ENCODE results near the gene PNPLA6. TPM values are rescaled to one million over a fixed set of nuclear protein-coding genes. Genes with fewer than 3 reads are reported as not detected.

PNPLA6 gene
- total and polyA plus RNA-seq, 9 of the 15 experiments (the other 6 are each of a cell fraction or from before 2014, with no cell fraction given), result 0.07 to 30.2 (median 8.3) TPM

DNA sequence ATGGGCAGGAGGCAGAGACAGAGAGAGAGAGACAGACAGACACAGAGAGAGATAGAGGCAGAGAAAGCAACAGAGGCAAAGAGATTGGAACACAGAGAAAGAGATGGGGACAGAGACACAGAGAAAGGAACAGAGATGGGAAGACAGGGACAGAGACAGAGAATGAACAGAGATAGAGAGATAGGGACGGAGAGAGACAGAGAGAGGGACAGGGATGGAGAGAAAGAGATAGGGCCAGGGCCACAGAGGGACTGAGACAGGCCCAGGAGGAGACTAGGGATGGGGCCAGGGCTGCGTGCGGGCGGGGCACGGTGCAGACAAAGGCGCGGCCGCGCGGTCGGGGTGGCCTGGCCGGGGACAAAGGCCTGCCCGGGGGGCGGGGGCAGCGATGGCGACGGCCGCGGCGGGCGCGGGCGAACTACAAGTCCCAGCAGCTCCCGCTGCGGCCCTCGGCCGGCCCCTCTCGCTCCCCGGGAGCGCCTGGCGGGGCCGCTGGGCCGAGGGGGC, 19.8 kb upstream of the PNPLA6 start, which contains the start of gene ZNF358 (continued):
- TF ChIP-seq ZNF41 (CRISPR knock-in tag; conservative IDR thresholded peaks at IDR 0.05) (no peak), MCM3 (IDR thresholded peaks at IDR 0.05) (no peak), E2F3 (CRISPR knock-in tag; IDR thresholded peaks at IDR 0.05) (no peak), ILK (tag; IDR thresholded peaks at IDR 0.05; ENCODE audit: borderline replicate concordance, low read depth) (no peak), PURB (CRISPR knock-in tag; IDR thresholded peaks at IDR 0.05; ENCODE audit: low read depth) (no peak), ZNF143 (CRISPR knock-in tag; IDR thresholded peaks at IDR 0.05) (peak; percentile 70), SMARCA4 (IDR thresholded peaks at IDR 0.05) (0 out of 2 replicates have a peak, but pooled peaks have one; percentile 30), ADNP (tag; IDR thresholded peaks at IDR 0.05) (no peak), NBN (IDR thresholded peaks at IDR 0.05; ENCODE audit: low read depth) (0 out of 2 replicates have a peak, but pooled peaks have one; percentile 43), EHMT2 (IDR thresholded peaks at IDR 0.05) (peak; percentile 66; the same call in 1 of the 2 replicates), ZFX (CRISPR knock-in tag; IDR thresholded peaks at IDR 0.05) (peak; percentile 73), NONO (IDR thresholded peaks at IDR 0.05; ENCODE audit: low read depth in 2 of 2, low read length in 1 of 2) (0 out of 4 replicates have a peak, but pooled peaks of 1 of the 2 experiments have one; percentile 23), ZNF253 (CRISPR knock-in tag; conservative IDR thresholded peaks at IDR 0.05) (no peak), KAT7 (CRISPR knock-in tag; IDR thresholded peaks at IDR 0.05; ENCODE audit: borderline replicate concordance) (no peak), NCOA6 (IDR thresholded peaks at IDR 0.05) (peak; percentile 24; the same call in 1 of the 2 replicates), TOE1 (IDR thresholded peaks at IDR 0.05; ENCODE audit: borderline replicate concordance) (0 out of 2 replicates have a peak, but pooled peaks have one; percentile 39), TOE1 (CRISPR knock-in tag; IDR thresholded peaks at IDR 0.05; ENCODE audit: borderline replicate concordance, low read depth) (no peak), KDM1A (IDR thresholded peaks at IDR 0.05) (0 out of 4 replicates have a peak, but pooled peaks of 1 of the 2 experiments have one; percentile 49), NKRF (IDR thresholded peaks at IDR 0.05; ENCODE audit: borderline replicate concordance) (0 out of 2 replicates have a peak, but pooled peaks have one; percentile 41)
- TF ChIP-seq, protein P1, sequence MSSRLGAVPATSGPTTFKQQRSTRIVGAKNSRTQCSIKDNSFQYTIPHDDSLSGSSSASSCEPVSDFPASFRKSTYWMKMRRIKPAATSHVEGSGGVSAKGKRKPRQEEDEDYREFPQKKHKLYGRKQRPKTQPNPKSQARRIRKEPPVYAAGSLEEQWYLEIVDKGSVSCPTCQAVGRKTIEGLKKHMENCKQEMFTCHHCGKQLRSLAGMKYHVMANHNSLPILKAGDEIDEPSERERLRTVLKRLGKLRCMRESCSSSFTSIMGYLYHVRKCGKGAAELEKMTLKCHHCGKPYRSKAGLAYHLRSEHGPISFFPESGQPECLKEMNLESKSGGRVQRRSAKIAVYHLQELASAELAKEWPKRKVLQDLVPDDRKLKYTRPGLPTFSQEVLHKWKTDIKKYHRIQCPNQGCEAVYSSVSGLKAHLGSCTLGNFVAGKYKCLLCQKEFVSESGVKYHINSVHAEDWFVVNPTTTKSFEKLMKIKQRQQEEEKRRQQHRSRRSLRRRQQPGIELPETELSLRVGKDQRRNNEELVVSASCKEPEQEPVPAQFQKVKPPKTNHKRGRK (tag; IDR thresholded peaks at IDR 0.05), result peak; percentile 84
- TF ChIP-seq, protein P2, sequence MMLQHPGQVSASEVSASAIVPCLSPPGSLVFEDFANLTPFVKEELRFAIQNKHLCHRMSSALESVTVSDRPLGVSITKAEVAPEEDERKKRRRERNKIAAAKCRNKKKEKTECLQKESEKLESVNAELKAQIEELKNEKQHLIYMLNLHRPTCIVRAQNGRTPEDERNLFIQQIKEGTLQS (IDR thresholded peaks at IDR 0.05), result no peak
- TF ChIP-seq, protein P2 (CRISPR knock-in tag; conservative IDR thresholded peaks at IDR 0.05), result no peak
- TF ChIP-seq, protein P3, sequence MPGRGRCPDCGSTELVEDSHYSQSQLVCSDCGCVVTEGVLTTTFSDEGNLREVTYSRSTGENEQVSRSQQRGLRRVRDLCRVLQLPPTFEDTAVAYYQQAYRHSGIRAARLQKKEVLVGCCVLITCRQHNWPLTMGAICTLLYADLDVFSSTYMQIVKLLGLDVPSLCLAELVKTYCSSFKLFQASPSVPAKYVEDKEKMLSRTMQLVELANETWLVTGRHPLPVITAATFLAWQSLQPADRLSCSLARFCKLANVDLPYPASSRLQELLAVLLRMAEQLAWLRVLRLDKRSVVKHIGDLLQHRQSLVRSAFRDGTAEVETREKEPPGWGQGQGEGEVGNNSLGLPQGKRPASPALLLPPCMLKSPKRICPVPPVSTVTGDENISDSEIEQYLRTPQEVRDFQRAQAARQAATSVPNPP (IDR thresholded peaks at IDR 0.05; ENCODE audit: borderline replicate concordance, insufficient read depth, insufficient read length), result no peak
